H1 (cell line): ENCODE results near the gene ARFRP1. TPM values are rescaled to one million over a fixed set of nuclear protein-coding genes. Genes with fewer than 3 reads are reported as not detected.

Experiments used
- CTCF ChIA-PET: fragments of 300-600 bp; sonication (Branson Sonifier 250); formaldehyde crosslinking; loops from one replicate; lab custom pipeline; 2021; ENCODE audit not compliant: partially characterized antibody; lab: Charles Lee
- POLR2A ChIA-PET: fragments of 300-600 bp; sonication (Branson Sonifier 250); formaldehyde crosslinking; loops from one replicate; lab custom pipeline; 2021; ENCODE audit warnings: inconsistent platforms; ENCODE audit not compliant: partially characterized antibody; lab: Charles Lee
- DNase-seq, 2 experiments: peaks; one replicate each; pipeline versions ENCODE4 v3.0.0 to v3.0.0-alpha.2; 2010 to 2022; ENCODE audit warnings: low spot score in 2 of 2, low read depth in 1 of 2, mixed read lengths in 1 of 2
- FAIRE-seq: peaks from 2 replicates; lab custom pipeline; 2011; peaks lifted over from hg19 to GRCh38; lab: Jason Lieb, UNC
- H2AFZ ChIP-seq: 2 replicates; pipeline ENCODE4 v1.8.1; 2012; ENCODE audit warnings: low read length, inconsistent platforms
- H2AK5ac ChIP-seq: 2 replicates; pipeline ENCODE4 v1.6.1; 2013; ENCODE audit warnings: low read depth, low read length
- H2BK120ac ChIP-seq: replicated peaks from 2 replicates; pipeline ENCODE3; 2013; ENCODE audit warnings: low read depth, low read length, inconsistent platforms
- H2BK12ac ChIP-seq: 2 replicates; pipeline ENCODE4 v1.6.1; 2013; ENCODE audit warnings: low read depth, low read length
- H2BK15ac ChIP-seq: 2 replicates; pipeline ENCODE4 v1.6.1; 2013; ENCODE audit warnings: low read length
- H2BK20ac ChIP-seq: 2 replicates; pipeline ENCODE4 v1.6.1; 2013; ENCODE audit warnings: low read length
- H2BK5ac ChIP-seq: 2 replicates; pipeline ENCODE4 v1.6.1; 2013; ENCODE audit warnings: low read depth, low read length
- H3K14ac ChIP-seq: 2 replicates; pipeline ENCODE4 v1.6.1; 2013; ENCODE audit warnings: inconsistent platforms; ENCODE audit not compliant: insufficient read length
- H3K18ac ChIP-seq: 2 replicates; pipeline ENCODE4 v1.6.1; 2013; ENCODE audit warnings: low read length; ENCODE audit errors: extremely low read depth
- H3K23ac ChIP-seq: 2 replicates; pipeline ENCODE4 v1.6.1; 2013; ENCODE audit warnings: inconsistent platforms; ENCODE audit not compliant: insufficient read length
- H3K23me2 ChIP-seq: 2 replicates; pipeline ENCODE4 v1.6.1; 2013; ENCODE audit warnings: low read depth, low read length
- H3K27ac ChIP-seq: 2 replicates; pipeline ENCODE4 v1.6.1; 2011; ENCODE audit warnings: low read depth, low read length, inconsistent platforms
- H3K27me3 ChIP-seq, 4 experiments: replicated peaks in 1 of 4; 1 replicate in 1 of 4; 2 replicates in 3 of 4; pipeline versions ENCODE4 v1.6.1 to v1.8.1; 2011 to 2013; ENCODE audit warnings: low read length in 3 of 4, mild to moderate bottlenecking in 3 of 4, inconsistent platforms in 2 of 4, mixed read lengths in 2 of 4, moderate library complexity in 1 of 4; ENCODE audit not compliant: control insufficient read depth in 3 of 4, insufficient read depth in 3 of 4; ENCODE audit errors: extremely low read depth in 1 of 4
- H3K36me3 ChIP-seq, 4 experiments: 2 replicates each; pipeline versions ENCODE4 v1.6.1 to v1.8.1; 2011 to 2013; ENCODE audit warnings: mild to moderate bottlenecking in 4 of 4, low read length in 3 of 4, moderate library complexity in 2 of 4, control low read depth in 1 of 4, inconsistent platforms in 1 of 4; ENCODE audit not compliant: insufficient read depth in 4 of 4, control insufficient read depth in 2 of 4
- H3K4ac ChIP-seq: replicated peaks from 2 replicates; pipeline ENCODE3; 2013; ENCODE audit warnings: low read length, low read depth, mixed read lengths, inconsistent platforms; ENCODE audit not compliant: insufficient read length
- H3K4me1 ChIP-seq, 4 experiments: replicated peaks in 1 of 4; 1 replicate in 1 of 4; 2 replicates in 3 of 4; pipeline versions ENCODE4 v1.6.1 to v1.8.1; 2011 to 2013; ENCODE audit warnings: low read length in 3 of 4, inconsistent platforms in 2 of 4, mixed read lengths in 1 of 4; ENCODE audit not compliant: insufficient read depth in 4 of 4, control insufficient read depth in 3 of 4
- H3K4me2 ChIP-seq, 2 experiments: 2 replicates each; pipeline versions ENCODE4 v1.6.1 to v1.8.1; 2011 to 2013; ENCODE audit warnings: low read depth in 2 of 2, low read length in 2 of 2, control low read depth in 1 of 2, inconsistent platforms in 1 of 2, mild to moderate bottlenecking in 1 of 2; ENCODE audit not compliant: insufficient read depth in 1 of 2
- H3K4me3 ChIP-seq, 4 experiments: fragments of 200-600, 300-600 bp in 1 of 4; sonication (generic), shearing (Covaris generic), sonication (Bioruptor Twin) in 1 of 4; 2 replicates each; pipeline versions ENCODE4 v1.5.1 to v1.8.1; 2011 to 2016; ENCODE audit warnings: low read length in 4 of 4, low read depth in 3 of 4, control low read depth in 2 of 4, inconsistent platforms in 2 of 4, mild to moderate bottlenecking in 2 of 4, mixed read lengths in 1 of 4, moderate library complexity in 1 of 4; ENCODE audit not compliant: insufficient read depth in 2 of 4; ENCODE audit errors: extremely low read depth in 1 of 4
- H3K56ac ChIP-seq: replicated peaks from 2 replicates; pipeline ENCODE3; 2013; ENCODE audit warnings: low read depth, mild to moderate bottlenecking, mixed read lengths, low read length, inconsistent platforms; ENCODE audit not compliant: insufficient read length
- H3K79me1 ChIP-seq: 2 replicates; pipeline ENCODE4 v1.6.1; 2013; ENCODE audit warnings: low read depth, low read length, control low read depth
- H3K79me2 ChIP-seq, 2 experiments: 2 replicates each; pipeline versions ENCODE4 v1.6.1 to v1.8.1; 2012 to 2013; ENCODE audit warnings: low read length in 2 of 2, mild to moderate bottlenecking in 2 of 2, inconsistent platforms in 1 of 2; ENCODE audit not compliant: insufficient read depth in 2 of 2, control insufficient read depth in 1 of 2
- H3K9ac ChIP-seq, 4 experiments: replicated peaks in 1 of 4; 1 replicate in 1 of 4; 2 replicates in 3 of 4; pipeline versions ENCODE4 v1.6.1 to v1.8.1; 2011 to 2013; ENCODE audit warnings: low read depth in 3 of 4, low read length in 3 of 4, control low read depth in 2 of 4, mild to moderate bottlenecking in 2 of 4, moderate library complexity in 2 of 4, inconsistent platforms in 1 of 4; ENCODE audit errors: extremely low read depth in 1 of 4
- H3K9me3 ChIP-seq, 2 experiments: 2 replicates each; pipeline versions ENCODE4 v1.6.1 to v1.8.1; 2012 to 2013; ENCODE audit warnings: mild to moderate bottlenecking in 2 of 2, moderate library complexity in 2 of 2, control low read depth in 1 of 2, inconsistent platforms in 1 of 2, low read depth in 1 of 2, low read length in 1 of 2, mixed read lengths in 1 of 2; ENCODE audit not compliant: insufficient read depth in 2 of 2
- H4K20me1 ChIP-seq, 2 experiments: replicated peaks in 1 of 2; 2 replicates each; pipeline versions ENCODE3 to v1.8.1; 2011 to 2013; ENCODE audit warnings: inconsistent platforms in 2 of 2, low read length in 2 of 2, mild to moderate bottlenecking in 1 of 2; ENCODE audit not compliant: insufficient read depth in 2 of 2, control insufficient read depth in 1 of 2
- H4K5ac ChIP-seq: 2 replicates; pipeline ENCODE4 v1.6.1; 2013; ENCODE audit warnings: low read length, low read depth, mixed read lengths, inconsistent platforms; ENCODE audit not compliant: insufficient read length
- H4K8ac ChIP-seq: 2 replicates; pipeline ENCODE4 v1.8.0; 2013; ENCODE audit warnings: mild to moderate bottlenecking, moderate library complexity, low read length, inconsistent platforms; ENCODE audit not compliant: insufficient read depth; ENCODE audit errors: extremely low read depth
- H4K91ac ChIP-seq: replicated peaks from 2 replicates; pipeline ENCODE3; 2013; ENCODE audit warnings: low read length, mixed read lengths, inconsistent platforms; ENCODE audit not compliant: insufficient read length
- POLR2A ChIP-seq, 2 experiments: IDR thresholded peaks; 1 replicate in 1 of 2; 2 replicates in 1 of 2; pipeline ENCODE4 v1.6.1; 2011; ENCODE audit warnings: low read depth in 2 of 2, low read length in 2 of 2, mild to moderate bottlenecking in 2 of 2; ENCODE audit errors: control extremely low read depth in 1 of 2
- WGBS, 2 experiments: shearing (Covaris generic) in 1 of 2; methylation state at CpG; one replicate each; pipeline versions ENCODE4 v1.1.6 to v1.1.7; 2013 to 2015; ENCODE audit warnings: low lambda C conversion rate in 2 of 2, mixed read lengths in 2 of 2, inconsistent platforms in 1 of 2, low coverage in 1 of 2, missing lambda C conversion rate in 1 of 2; ENCODE audit not compliant: insufficient replicate concordance in 2 of 2, insufficient coverage in 1 of 2, insufficient read length in 1 of 2; ENCODE audit errors: extremely low coverage in 1 of 2, missing lambda C conversion rate in 1 of 2; 5-methylcytosine and 5-hydroxymethylcytosine counted together
- polyA plus RNA-seq, 7 experiments: library from polyadenylated mRNA; depleted of rRNA in 3 of 7; stranded (reverse) in 5 of 7; unstranded in 2 of 7; fragments of >200 nt in 5 of 7; fragments of 200-250 nt in 2 of 7; gene quantifications; 1 replicate in 5 of 7; 2 replicates in 1 of 7; 4 replicates in 1 of 7; pipeline versions ENCODE4 v1.2.1 to v1.2.3, GENCODE V29; 2011 to 2013; ENCODE audit warnings: missing spikeins in 2 of 7, mixed read lengths in 2 of 7
- total RNA-seq: library from RNA; stranded (reverse); fragmentation: NEBNext Ultra II Directional; extraction: Animal tissue kit (Norgen Biotek cat#: 25700); gene quantifications from 2 replicates; pipeline ENCODE4 v1.2.1, GENCODE V29; 2021
- TF ChIP-seq, protein P1 (sequence below): IDR thresholded peaks from 2 replicates; pipeline ENCODE4 v1.6.1; 2011; ENCODE audit warnings: low read depth, mild to moderate bottlenecking, low read length; ENCODE audit not compliant: insufficient read depth

The ARFRP1 gene
- total and polyA plus RNA-seq, 2 of the 8 experiments (the other 6 are each of a cell fraction or from before 2014, with no cell fraction given) = 12.9 to 22.9 TPM

DNA sequence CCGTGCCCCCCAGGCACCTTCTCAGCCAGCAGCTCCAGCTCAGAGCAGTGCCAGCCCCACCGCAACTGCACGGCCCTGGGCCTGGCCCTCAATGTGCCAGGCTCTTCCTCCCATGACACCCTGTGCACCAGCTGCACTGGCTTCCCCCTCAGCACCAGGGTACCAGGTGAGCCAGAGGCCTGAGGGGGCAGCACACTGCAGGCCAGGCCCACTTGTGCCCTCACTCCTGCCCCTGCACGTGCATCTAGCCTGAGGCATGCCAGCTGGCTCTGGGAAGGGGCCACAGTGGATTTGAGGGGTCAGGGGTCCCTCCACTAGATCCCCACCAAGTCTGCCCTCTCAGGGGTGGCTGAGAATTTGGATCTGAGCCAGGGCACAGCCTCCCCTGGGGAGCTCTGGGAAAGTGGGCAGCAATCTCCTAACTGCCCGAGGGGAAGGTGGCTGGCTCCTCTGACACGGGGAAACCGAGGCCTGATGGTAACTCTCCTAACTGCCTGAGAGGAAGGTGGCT, 10.4 kb downstream of the ARFRP1 start:
- no peaks in the 10 kb centered on the region for H3K79me1 ChIP-seq
- H2AK5ac ChIP-seq = no peak overlapping the region
- FAIRE-seq = no peak
- H2BK20ac ChIP-seq = no peak overlapping the region
- peak overlapping the region; percentile 58 to 65 for H3K4me2 ChIP-seq
- H3K4me3 ChIP-seq = peak overlapping the region in 1 of 4 experiments; percentile 45; a peak in 2 of 8 replicates
- no peak overlapping the region for H3K4ac ChIP-seq
- no peak overlapping the region for H3K27ac ChIP-seq
- POLR2A ChIA-PET = interaction anchor here (0.5 to 4.2 kb wide), 14 partner anchors 9 to 214 kb away, joined by 3 to 49 read pairs (median 4); partner anchors contain the start of genes ARFRP1, GMEB2, LIME1 and RTEL1
- no peak overlapping the region for H2BK15ac ChIP-seq
- H2AFZ ChIP-seq = no peak overlapping the region
- peak overlapping the region; percentile 17; the same call in 1 of the 2 replicates for H2BK12ac ChIP-seq
- no peaks in the 10 kb centered on the region; a peak in 1 of 4 replicates for H3K9me3 ChIP-seq
- peaks cover 0 to 12% of the 10 kb centered on the region in 2 experiments for H4K20me1 ChIP-seq
- no peak for DNase-seq
- no peak overlapping the region for H3K23ac ChIP-seq
- no peak overlapping the region for H3K56ac ChIP-seq
- no peak overlapping the region for H3K9ac ChIP-seq
- no peaks in the 10 kb centered on the region for H3K79me2 ChIP-seq
- no peak overlapping the region for H4K91ac ChIP-seq
- H3K18ac ChIP-seq = no peak overlapping the region
- no peak overlapping the region for H4K8ac ChIP-seq
- H4K5ac ChIP-seq = no peak overlapping the region
- peak overlapping the region; percentile 60; the same call in 1 of the 2 replicates for H2BK5ac ChIP-seq
- CTCF ChIA-PET = interaction anchor here (0.6 to 2.4 kb wide), 8 partner anchors 9 to 88 kb away, joined by 3 to 9 read pairs (median 4); partner anchors contain the start of genes ARFRP1 and ZGPAT
- no peak overlapping the region for H2BK120ac ChIP-seq
- TF ChIP-seq, protein P1, sequence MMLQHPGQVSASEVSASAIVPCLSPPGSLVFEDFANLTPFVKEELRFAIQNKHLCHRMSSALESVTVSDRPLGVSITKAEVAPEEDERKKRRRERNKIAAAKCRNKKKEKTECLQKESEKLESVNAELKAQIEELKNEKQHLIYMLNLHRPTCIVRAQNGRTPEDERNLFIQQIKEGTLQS = no peak
- peak in 1 of 2 experiments; percentile 55; a peak in 1 of 3 replicates for TF ChIP-seq POLR2A (IDR thresholded peaks at IDR 0.05; ENCODE audit: control extremely low read depth in 1 of 2, low read depth in 2 of 2, low read length in 2 of 2)
- no peak overlapping the region for H3K14ac ChIP-seq
- no peaks in the 10 kb centered on the region for H3K27me3 ChIP-seq
- 78% methylated on average over 7 of the region's 7 CpGs; no CpG with 5 or more reads in 1 of the 2 experiments for WGBS, 2 experiments
- peaks cover 0 to 3% (median 0%) of the 10 kb centered on the region in 4 experiments; a peak in 1 of 8 replicates for H3K36me3 ChIP-seq
- peaks cover 0 to 12% (median 7%) of the 10 kb centered on the region in 4 experiments; a peak in 4 of 7 replicates for H3K4me1 ChIP-seq
- H3K23me2 ChIP-seq = peaks cover 8% of the 10 kb centered on the region; the same call in 1 of the 2 replicates
